Sigmoid colon (tissue), 7 donors: ENCODE data around the gene MBD3L4. TPM values are rescaled to one million over a fixed set of nuclear protein-coding genes. Genes with fewer than 3 reads are reported as not detected.
"Not testable (repeated sequence)": the region's sequence is repeated elsewhere in the genome, so short reads cannot be mapped to it uniquely, and the experiment has no call there.

Experiments used
- DNase-seq: peaks from one replicate; pipeline ENCODE4 v3.0.0-alpha.2; 2019
- H3K27ac ChIP-seq, 4 donors: fragments of 200-600 bp; sonication (generic); one replicate each; pipeline ENCODE4 v1.5.1; 2016 to 2019; ENCODE audit warnings: mild to moderate bottlenecking in 1 of 4
- H3K27me3 ChIP-seq, 3 donors: fragments of 200-600 bp; sonication (generic); one replicate each; pipeline ENCODE4 v1.5.1; 2019; ENCODE audit warnings: mild to moderate bottlenecking in 1 of 3
- H3K36me3 ChIP-seq, 4 donors: fragments of 200-600 bp; sonication (generic); one replicate each; pipeline ENCODE4 v1.5.1; 2016 to 2019
- H3K4me1 ChIP-seq, 4 donors: fragments of 200-600 bp; sonication (generic); one replicate each; pipeline ENCODE4 v1.5.1; 2017 to 2019
- H3K4me3 ChIP-seq, 4 donors: fragments of 200-600 bp; sonication (generic); one replicate each; pipeline ENCODE4 v1.5.1; 2017 to 2019; ENCODE audit warnings: mild to moderate bottlenecking in 2 of 4, moderate library complexity in 1 of 4
- H3K9me3 ChIP-seq, 4 donors: fragments of 200-600 bp in 3 of 4; sonication (generic) in 3 of 4; one replicate each; pipeline versions ENCODE4 v1.5.1 to v1.6.1; 2013 to 2019
- EP300 ChIP-seq, 4 donors: sonication (generic); formaldehyde crosslinking; IDR thresholded peaks; one replicate each; pipeline ENCODE4 v1.6.1; 2017; ENCODE audit warnings: antibody characterized with exemption in 4 of 4
- POLR2A ChIP-seq, 2 donors: fragments of 450-650 bp; IDR thresholded peaks; one replicate each; pipeline ENCODE4 v1.6.1; 2016; ENCODE audit warnings: antibody characterized with exemption in 2 of 2, mild to moderate bottlenecking in 2 of 2, moderate library complexity in 2 of 2
- POLR2AphosphoS5 ChIP-seq, 4 donors: sonication (generic); formaldehyde crosslinking; IDR thresholded peaks; one replicate each; pipeline ENCODE4 v1.6.1; 2017; ENCODE audit warnings: antibody characterized with exemption in 4 of 4
- WGBS, 2 donors: extraction: QIAGEN DNeasy Blood & Tissue Kit; methylation state at CpG; one replicate each; pipeline ENCODE4 v1.1.7; 2013; 5-methylcytosine and 5-hydroxymethylcytosine counted together
- intact Hi-C: fragments of 100-400 bp; cut with DNase I; formaldehyde crosslinking; loops from one replicate; pipeline ENCODE4 v1.15.1; 2023
- polyA plus RNA-seq, 3 donors: library from polyadenylated mRNA; stranded (reverse); fragments of 200-250 nt; gene quantifications; one replicate each; pipeline ENCODE4 v1.2.3, GENCODE V29; 2013
- total RNA-seq, 4 donors: library from RNA; depleted of rRNA; stranded (reverse); fragments of >200 nt; gene quantifications; one replicate each; pipeline ENCODE4 v1.1.0, GENCODE V29; 2016
- TF ChIP-seq, protein P1 (sequence below), 4 experiments: fragments of 450-650 bp in 3 of 4; fragments of 200-600 bp in 1 of 4; IDR thresholded peaks; one replicate each; pipeline ENCODE4 v1.5.1; 2016 to 2019; ENCODE audit warnings: antibody characterized with exemption in 4 of 4, mild to moderate bottlenecking in 3 of 4, moderate library complexity in 2 of 4
- donor health status: healthy with polysubstance abuse.
- donor health status: Bipolar disorder and iron deficiency.
- donor health status: healthy.

Gene MBD3L4
- total and polyA plus RNA-seq, 7 donors, result not detected

- DNase-seq, intact Hi-C loops, H3K27me3 ChIP-seq, H3K27ac ChIP-seq, H3K36me3 ChIP-seq, H3K4me3 ChIP-seq, H3K4me1 ChIP-seq, H3K9me3 ChIP-seq: not testable (repeated sequence)
- WGBS, 2 donors, result 90 to 94% methylated on average over 12 of the region's 14 CpGs
These were observed 15.7 kb upstream of the MBD3L4 start for GRCh38 chr19:7055679-7056078.

- WGBS, 2 donors, result 94 to 96% methylated on average over 12 of the region's 14 CpGs
- H3K4me3 ChIP-seq, DNase-seq, H3K4me1 ChIP-seq, intact Hi-C loops, H3K9me3 ChIP-seq, H3K27me3 ChIP-seq, H3K36me3 ChIP-seq, H3K27ac ChIP-seq: not testable (repeated sequence)
These were observed 14.8 kb upstream of the MBD3L4 start for GRCh38 chr19:7054635-7055368.

GRCh38 chr19:7052896-7053295 lies 12.9 kb upstream of the MBD3L4 start:
- H3K4me1 ChIP-seq, H3K4me3 ChIP-seq, H3K27ac ChIP-seq, H3K27me3 ChIP-seq, H3K9me3 ChIP-seq, H3K36me3 ChIP-seq, intact Hi-C loops, DNase-seq: not testable (repeated sequence)
- WGBS, 2 donors, result 79 to 92% methylated on average over 7 of the region's 7 CpGs

- WGBS, 2 donors, result 80 to 91% methylated on average over 2 of the region's 5 CpGs
- H3K27ac ChIP-seq, H3K27me3 ChIP-seq, intact Hi-C loops, DNase-seq, H3K4me1 ChIP-seq, H3K9me3 ChIP-seq, H3K4me3 ChIP-seq, H3K36me3 ChIP-seq: not testable (repeated sequence)
These were observed 11.4 kb upstream of the MBD3L4 start for GRCh38 chr19:7051421-7051820.

GRCh38 chr19:7049021-7049420 lies 9.0 kb upstream of the MBD3L4 start, which contains the start of gene MBD3L2:
Gene MBD3L2, plus strand, starts transcription at chr19:7049321. Its CDS starts 53 bp downstream, at chr19:7049374.
- H3K9me3 ChIP-seq, H3K4me1 ChIP-seq, H3K4me3 ChIP-seq, DNase-seq, H3K27ac ChIP-seq, H3K36me3 ChIP-seq, H3K27me3 ChIP-seq, intact Hi-C loops: not testable (repeated sequence)
- no CpG with 5 or more reads among the region's 7 CpGs for WGBS, 2 donors

- DNase-seq, H3K27me3 ChIP-seq, H3K9me3 ChIP-seq, H3K4me3 ChIP-seq, H3K4me1 ChIP-seq, H3K27ac ChIP-seq, intact Hi-C loops, H3K36me3 ChIP-seq: not testable (repeated sequence)
- WGBS, 2 donors, result no CpG with 5 or more reads among the region's 2 CpGs
These were observed 1.6 kb upstream of the MBD3L4 start for GRCh38 chr19:7041563-7041962.

DNA sequence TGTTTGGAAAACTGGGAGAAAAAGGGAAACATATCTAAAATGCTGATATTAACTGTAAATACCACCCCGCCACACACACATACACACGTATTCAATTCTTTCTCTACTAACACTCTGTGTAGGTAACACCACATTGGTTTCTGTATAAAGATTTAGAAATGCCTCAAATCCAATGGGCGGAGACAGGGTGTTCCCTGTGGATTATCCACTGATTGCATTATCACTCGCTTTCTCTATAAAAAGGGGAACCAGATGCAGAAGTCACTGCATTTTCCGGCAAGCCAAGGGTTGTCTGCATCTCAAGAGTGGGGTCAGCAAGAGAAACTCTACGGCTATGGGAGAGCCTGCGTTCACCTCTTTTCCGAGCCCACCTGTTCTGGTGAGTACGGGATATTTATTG lies 9.7 kb downstream of the MBD3L4 start, which contains the start of gene MBD3L5:
Gene MBD3L5 (plus strand): TSS at position 301 of the 400 bp plus-strand sequence. CDS start 34 bp downstream, at position 335.
- H3K36me3 ChIP-seq, intact Hi-C loops, DNase-seq, H3K27me3 ChIP-seq, H3K4me3 ChIP-seq, H3K27ac ChIP-seq, H3K4me1 ChIP-seq, H3K9me3 ChIP-seq: not testable (repeated sequence)
- no CpG with 5 or more reads among the region's 9 CpGs for WGBS, 2 donors

DNA sequence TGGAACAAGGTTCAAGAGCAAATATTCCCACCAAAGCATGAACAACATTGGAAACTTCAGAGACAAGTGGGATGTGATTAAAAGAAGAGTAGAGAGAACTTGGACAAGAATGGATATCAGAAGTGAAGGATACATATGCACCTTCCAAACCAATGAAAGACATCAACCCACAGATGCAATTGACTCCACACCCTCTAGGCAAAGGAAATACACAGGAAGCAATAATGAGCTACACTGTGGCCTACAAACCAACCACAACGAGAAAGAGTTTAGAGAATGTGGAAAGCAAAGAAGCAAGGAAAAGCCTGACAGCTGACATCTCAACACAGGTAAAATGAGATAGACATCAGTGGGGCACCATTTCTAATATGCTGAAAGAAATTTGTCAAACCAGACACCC lies 11.2 kb downstream of the MBD3L4 start:
- no CpG with 5 or more reads among the region's 1 CpG for WGBS, 2 donors
- intact Hi-C loops, H3K36me3 ChIP-seq: not testable (repeated sequence)

GRCh38 chr19:7021331-7021730 lies 18.6 kb downstream of the MBD3L4 start, which contains the start of gene MBD3L2B:
Gene MBD3L2B, minus strand, starts transcription at chr19:7021431. Its CDS starts 34 bp downstream, at chr19:7021397.
- H3K27me3 ChIP-seq, H3K27ac ChIP-seq, intact Hi-C loops, H3K36me3 ChIP-seq, H3K4me3 ChIP-seq, DNase-seq, H3K4me1 ChIP-seq, H3K9me3 ChIP-seq: not testable (repeated sequence)
- no CpG with 5 or more reads among the region's 6 CpGs for WGBS, 2 donors

More for the DNA sequence above, 11.2 kb downstream of the MBD3L4 start:
- not testable (repeated sequence) for H3K27ac ChIP-seq, H3K9me3 ChIP-seq, DNase-seq, H3K27me3 ChIP-seq, H3K4me3 ChIP-seq, H3K4me1 ChIP-seq

DNA sequence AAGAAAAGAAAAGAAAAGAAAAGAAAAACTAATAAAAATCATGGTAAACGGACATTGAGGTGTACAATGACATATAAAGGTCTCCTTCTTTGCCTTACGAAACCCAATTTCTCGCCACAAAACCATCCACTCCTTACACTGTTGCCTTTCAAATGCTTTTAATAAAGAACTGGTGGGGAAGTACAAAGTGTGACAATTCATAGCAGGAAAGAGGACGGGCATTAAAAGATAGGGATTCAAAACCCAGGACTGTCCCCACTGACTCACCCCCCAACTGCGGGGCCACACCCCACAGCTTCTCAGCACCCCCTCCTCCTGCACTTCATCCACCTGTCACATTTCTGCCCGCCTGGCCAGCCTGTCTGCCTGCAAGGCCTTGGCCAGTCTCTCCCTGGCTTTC lies 21.2 kb downstream of the MBD3L4 start:
- TF ChIP-seq, protein P1, sequence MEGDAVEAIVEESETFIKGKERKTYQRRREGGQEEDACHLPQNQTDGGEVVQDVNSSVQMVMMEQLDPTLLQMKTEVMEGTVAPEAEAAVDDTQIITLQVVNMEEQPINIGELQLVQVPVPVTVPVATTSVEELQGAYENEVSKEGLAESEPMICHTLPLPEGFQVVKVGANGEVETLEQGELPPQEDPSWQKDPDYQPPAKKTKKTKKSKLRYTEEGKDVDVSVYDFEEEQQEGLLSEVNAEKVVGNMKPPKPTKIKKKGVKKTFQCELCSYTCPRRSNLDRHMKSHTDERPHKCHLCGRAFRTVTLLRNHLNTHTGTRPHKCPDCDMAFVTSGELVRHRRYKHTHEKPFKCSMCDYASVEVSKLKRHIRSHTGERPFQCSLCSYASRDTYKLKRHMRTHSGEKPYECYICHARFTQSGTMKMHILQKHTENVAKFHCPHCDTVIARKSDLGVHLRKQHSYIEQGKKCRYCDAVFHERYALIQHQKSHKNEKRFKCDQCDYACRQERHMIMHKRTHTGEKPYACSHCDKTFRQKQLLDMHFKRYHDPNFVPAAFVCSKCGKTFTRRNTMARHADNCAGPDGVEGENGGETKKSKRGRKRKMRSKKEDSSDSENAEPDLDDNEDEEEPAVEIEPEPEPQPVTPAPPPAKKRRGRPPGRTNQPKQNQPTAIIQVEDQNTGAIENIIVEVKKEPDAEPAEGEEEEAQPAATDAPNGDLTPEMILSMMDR (IDR thresholded peaks at IDR 0.05), result no peak
- TF ChIP-seq EP300 (IDR thresholded peaks at IDR 0.05) (no peak), POLR2A (IDR thresholded peaks at IDR 0.05) (no peak), POLR2AphosphoS5 (IDR thresholded peaks at IDR 0.05) (no peak)
- Histone ChIP-seq H3K4me3 (no peak overlapping the region), H3K36me3 (no peaks in the 10 kb centered on the region), H3K4me1 (no peaks in the 10 kb centered on the region), H3K27ac (no peak overlapping the region), H3K9me3 (no peaks in the 10 kb centered on the region), H3K27me3 (no peaks in the 10 kb centered on the region)
- no peak for DNase-seq
- intact Hi-C loops, result no loop called here
- WGBS, 2 donors, result 70 to 82% methylated on average over 6 of the region's 6 CpGs
